HG03175 (cell line): ENCODE measurements around the gene AHRR.

Experiments used
- ATAC-seq: cut with Tn5 transposase; IDR thresholded peaks from one replicate; pipeline ENCODE4 v1.9.1; 2021; ENCODE audit warnings: mild to moderate bottlenecking, moderate library complexity; ENCODE audit not compliant: unreplicated experiment

AHRR gene

GRCh38 chr5:453725-454481, 132.4 kb downstream of the AHRR start:
- ATAC-seq, result no peak

- ATAC-seq, result no peak
These were observed 133.4 kb downstream of the AHRR start for GRCh38 chr5:454936-455335.

DNA sequence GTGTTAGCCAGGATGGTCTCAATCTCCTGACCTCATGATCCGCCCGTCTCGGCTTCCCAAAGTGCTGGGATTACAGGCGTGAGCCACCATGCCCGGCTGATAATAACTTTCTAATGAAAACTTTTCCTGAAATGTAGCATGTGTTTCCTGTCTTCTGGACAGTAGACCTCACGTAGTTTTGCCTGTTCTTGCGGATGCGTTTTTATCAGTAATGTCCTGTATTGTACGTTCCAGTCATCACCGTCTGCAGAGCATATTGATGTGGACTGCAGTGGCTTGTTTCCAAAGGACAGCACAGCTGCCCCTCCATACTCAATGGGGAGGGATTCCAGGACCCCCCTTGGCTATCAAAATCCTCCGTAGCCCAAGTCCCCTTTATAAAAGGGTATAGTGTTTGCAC, 134.3 kb downstream of the AHRR start:
- no peak for ATAC-seq

- ATAC-seq, result no peak
These were observed 135.1 kb downstream of the AHRR start for GRCh38 chr5:456351-457194.

GRCh38 chr5:457195-457961, 135.9 kb downstream of the AHRR start:
- ATAC-seq, result no peak

DNA sequence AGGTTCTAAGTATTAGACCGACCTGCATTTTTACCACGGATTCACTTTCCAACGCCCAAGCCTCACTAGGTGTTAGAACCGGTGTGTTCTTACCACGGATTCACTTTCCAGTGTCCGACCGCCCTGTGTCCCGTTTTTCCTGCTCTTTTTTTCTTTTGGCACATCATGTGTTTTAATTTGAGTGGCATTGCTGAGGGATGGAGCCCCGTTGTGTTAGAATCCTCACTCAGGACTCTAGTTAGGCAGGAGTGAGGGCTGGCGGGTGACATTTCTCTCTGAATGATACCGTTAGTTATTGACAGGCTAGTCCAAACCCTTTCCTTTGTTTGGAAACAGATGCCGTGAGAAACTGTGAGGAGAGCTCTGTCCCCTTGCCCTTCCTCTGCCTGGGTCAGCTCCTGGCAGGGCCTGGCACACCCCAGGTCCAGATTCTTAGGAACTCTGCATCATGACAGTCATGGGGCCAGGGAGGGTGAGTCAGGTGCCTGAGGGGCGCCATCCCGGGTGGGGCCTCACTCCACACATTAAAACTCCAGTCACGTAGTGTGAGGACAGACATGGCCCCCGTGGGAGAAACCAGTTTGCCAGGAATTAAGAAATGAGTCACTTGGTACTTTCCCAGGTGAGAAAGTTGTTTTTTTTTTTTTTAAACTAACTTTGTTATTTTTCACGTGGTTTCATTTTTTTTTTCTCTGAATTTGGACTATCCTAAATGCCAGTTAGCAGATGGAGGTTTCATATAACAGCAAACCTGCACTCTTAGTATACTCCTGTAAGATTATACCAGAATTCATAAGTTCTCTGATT, 137.2 kb downstream of the AHRR start:
- no peak for ATAC-seq

DNA sequence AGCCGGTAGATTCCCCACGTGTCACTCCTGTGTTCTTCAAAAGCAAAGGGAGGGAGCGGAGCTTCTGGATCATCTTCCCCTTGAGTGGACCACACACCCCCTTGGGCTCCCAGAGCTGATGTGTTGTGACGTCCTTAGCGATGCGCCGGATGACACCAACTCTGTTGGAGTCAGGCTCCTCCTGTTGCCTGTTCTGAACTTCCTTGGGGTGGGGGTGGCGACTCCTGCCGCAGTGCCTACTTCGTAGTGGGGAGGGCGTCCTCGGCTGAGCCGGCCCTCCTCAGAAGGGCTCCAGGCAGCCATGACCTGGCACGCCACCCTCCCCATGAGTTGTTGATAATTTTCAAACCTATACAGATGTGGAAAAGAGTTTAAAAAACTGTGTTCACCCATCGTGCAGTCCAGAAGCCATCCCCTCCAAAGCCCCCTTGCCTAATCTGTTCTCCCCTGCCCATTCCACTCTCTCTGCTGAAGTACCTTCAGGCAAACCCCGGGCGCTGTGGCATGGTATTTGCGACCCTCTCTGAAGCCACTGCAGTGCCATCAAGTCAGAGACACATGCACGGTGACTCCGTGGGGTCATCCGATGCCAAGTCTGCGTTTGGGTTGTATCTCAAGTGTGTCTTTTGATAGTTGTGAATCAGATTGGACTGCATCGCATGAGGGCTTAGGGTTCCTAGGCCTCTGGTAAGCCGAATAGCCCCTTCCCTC, 138.2 kb downstream of the AHRR start:
- no peak for ATAC-seq

DNA sequence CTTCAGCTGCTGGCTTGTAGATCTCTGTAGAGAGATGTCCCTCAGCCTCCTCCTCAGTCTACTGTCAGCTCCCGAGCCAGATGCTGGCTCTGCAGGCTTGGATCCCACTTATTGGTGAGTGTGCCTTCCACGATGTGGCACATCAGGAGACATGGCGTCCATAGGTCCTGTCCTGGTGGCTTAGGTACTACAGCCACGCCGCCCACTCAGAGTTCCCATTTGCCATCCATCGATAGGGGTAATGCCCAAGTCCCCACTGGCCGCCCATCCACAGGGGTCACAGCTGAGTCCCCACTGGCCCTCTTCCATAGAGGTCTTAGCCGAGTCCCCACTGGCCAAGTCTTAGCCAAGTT, 138.7 kb downstream of the AHRR start:
- ATAC-seq, result no peak

GRCh38 chr5:462051-462481, 140.6 kb downstream of the AHRR start:
- ATAC-seq, result no peak

GRCh38 chr5:463301-463700, 141.8 kb downstream of the AHRR start:
- no peak for ATAC-seq

DNA sequence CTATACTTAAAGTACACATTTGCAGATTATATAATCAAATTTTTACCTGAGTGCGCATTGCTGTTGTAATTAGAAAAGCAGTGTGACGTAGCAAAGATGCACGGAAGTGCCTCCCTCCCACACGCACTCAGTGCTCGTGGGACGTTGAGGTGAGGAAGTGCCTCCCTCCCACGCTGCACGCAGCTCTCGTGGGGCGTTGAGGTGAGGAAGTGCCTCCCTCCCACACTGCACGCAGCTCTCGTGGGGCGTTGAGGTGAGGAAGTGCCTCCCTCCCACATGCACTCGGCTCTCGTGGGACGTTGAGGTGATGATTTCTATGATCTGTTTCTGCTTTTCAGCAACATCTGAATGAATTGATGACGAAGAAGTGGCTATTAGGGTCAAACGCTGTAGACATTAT, 142.4 kb downstream of the AHRR start:
- ATAC-seq, result no peak

GRCh38 chr5:464446-464842, 142.9 kb downstream of the AHRR start:
- ATAC-seq, result no peak

- no peak for ATAC-seq
These were observed 143.5 kb downstream of the AHRR start for GRCh38 chr5:464843-465590.

- no peak for ATAC-seq
These were observed 144.3 kb downstream of the AHRR start for GRCh38 chr5:465591-466403.

DNA sequence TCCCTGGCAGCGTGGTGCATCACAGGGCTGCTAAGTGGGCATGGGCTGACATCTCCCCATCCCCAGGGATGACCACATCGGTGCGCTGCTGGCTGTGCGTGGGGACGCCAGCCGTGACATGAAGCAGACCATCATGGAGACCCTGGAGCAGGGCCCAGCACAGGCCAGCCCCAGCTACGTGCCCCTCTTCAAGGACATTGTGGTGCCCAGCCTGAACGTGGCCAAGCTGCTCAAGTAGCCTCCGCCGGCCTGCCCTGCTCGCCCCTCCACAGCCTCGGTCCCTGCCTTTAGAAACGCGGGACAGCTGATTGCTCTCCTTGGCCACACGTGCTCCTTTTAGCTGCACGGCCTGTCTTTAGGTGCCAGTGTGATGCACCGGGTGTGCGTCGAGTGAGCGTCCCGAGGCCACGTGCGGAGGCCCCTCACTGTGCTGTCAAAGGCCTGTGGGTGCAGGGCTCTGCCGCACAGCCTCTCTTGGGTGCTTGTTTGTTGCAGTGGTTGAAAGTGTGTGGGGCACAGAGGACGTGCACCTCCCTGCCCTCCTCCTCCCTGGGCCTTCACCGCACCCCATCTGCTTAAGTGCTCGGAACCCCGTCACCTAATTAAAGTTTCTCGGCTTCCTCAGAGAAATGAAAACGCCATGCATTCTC, 145.3 kb downstream of the AHRR start:
- ATAC-seq, result no peak

DNA sequence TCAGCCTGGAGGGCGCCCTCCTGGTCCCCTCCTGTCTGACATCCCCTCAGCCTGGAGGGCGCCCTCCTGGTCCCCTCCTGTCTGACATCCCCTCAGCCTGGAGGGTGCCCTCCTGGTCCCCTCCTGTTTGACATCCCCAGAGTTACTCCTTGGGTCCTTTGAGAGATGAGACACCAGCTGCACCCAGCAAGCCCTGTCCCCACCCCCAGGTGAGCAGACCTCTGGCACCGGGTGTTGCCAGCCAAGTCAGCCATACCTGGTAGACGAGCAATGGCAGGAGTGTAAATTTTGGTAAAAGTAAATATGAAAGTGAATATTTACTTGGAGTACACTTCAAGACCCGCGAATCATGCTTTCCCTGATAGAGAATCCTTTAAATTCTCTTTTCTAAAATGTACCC, 146.9 kb downstream of the AHRR start:
- no peak for ATAC-seq

DNA sequence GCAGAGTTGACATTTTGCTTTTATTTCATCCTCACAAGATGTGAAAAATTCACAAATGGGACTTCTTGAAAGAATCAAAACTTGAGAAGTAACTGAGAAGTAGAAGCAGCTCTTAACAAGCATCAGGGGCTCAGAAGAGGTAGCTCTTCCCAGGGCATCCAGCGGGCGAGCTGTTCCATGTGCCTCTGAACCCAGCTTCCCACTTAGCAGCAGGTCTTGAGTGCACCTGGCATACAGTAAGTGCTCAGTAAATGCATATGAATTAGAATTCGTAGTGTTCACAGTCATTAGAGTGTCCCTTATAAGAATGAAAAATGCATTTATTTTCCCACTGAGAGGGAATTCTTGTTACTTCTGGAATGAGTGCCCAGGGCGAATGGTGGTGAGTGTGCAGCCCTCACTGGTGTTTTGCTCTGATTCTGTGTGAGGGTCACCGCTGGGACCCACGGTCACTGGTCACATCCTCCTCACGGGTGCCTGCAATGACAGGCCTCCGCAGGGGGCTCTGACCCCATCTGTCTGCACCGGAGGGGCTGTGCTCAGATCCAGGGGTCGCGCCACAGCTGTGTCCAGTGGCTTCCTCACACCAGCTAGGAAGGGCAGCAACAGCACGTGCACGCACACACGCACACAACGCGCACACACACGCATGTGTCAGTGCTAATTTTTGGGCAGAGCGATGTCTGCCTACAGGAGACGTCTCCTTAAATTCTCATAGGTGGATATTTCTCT, 148.4 kb downstream of the AHRR start:
- ATAC-seq, result no peak
